GM19023 (cell line): Measurements from ENCODE around the gene ATP6V1A.

Experiments used
- ATAC-seq: cut with Tn5 transposase; IDR thresholded peaks from one replicate; pipeline ENCODE4 v1.9.1; 2021; ENCODE audit warnings: mild to moderate bottlenecking, moderate library complexity; ENCODE audit not compliant: unreplicated experiment

Gene ATP6V1A

DNA sequence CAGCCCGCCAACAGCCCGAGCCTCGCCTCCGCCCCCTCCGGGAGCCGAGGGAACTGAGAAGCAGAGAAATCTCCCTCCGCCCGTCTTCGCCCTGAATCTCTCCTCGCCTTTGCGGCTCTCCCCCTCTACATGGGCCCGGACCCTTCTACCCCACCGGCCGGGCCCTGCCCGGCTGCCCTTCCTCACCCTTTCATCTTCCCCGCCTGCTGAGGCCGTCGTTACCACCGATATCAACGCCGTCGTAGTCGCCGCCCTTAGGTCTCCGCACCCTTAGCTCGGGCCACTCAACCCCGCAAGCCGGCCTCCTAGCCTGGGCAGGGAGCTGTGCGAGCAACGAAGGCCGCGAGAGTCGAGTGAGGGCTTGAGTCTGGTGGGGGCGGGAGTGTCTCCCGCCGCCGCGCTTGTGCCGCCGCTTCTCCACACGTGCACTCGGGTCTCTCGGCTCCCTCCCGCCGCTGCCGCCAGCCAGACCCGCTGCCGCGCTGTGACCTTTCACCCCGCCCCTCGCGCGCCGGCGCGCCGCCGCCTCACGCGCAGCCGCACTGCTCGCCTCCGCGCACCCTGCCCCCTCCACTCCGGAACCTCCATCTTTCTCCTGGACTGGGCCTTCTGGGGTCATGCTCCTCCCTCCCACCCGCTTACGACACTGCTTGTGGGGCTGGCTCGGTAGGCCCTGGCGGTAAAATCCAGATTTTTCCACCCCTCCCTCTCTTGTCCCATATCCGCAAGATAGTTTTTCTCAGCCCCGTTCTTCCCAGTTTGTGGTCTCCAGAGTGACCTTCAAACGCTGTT lies 883 bp upstream of the ATP6V1A start, which contains the start of gene NAA50:
TSS of gene NAA50 (minus strand) at position 494 of the 792 bp plus-strand sequence. CDS start at position 194, 300 bp downstream.
- ATAC-seq: peak; percentile 59

DNA sequence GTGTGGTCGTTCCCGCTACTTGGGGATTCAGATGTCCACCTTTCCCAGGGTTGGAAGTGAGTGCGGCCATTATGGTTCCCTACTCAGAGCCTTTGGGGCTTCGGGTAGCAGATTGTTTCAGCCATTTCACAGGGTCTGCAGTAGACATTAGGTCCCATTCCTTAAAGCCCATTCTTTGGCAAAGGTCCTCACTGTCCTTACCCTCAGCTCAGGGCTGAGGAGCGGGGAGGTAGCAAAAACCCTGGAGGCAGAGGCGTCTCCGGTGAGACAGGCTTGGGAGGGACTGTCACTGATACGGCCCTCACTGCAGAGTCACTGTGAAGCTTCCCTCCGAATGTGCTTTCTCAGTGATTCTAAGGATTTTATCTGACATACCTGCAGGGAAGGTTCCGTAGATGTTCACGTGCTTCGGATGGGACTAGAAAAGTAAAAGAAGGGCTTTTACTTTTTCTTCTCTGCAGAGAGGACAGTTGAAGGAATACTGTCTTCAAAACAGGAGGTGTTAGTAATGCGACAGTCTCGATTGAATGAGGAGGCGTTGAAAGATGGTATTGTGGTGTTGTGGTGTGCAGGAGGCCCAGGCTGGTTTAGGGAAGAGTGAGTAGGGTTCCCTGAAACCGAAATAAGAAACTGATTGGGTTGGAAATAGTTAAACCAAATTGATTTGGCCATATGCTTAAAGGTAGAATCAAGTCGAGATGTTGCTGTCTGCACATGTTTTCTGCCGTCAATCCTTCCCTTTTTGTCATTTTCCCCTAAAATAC lies 630 bp downstream of the ATP6V1A start:
- ATAC-seq: no peak

DNA sequence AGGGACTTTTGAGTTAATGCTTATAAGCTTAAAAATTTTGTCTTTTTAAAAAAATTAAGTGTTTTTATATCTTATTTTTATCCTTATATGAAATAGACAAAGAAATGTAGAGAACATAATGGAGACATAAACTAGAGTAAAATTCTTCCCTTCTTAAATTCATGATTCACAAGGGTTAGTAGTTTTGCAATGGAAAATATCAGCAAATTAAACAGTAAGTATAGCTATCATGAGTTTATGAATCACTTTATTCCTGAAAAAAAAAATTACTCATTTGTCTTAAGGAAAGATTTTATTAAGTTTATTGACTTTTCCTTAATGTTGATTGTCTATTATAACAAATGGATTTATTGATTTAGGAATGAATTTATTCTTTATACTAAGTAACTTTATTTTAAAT lies 4.3 kb downstream of the ATP6V1A start:
- no peak for ATAC-seq

- ATAC-seq: no peak
Observed at GRCh38 chr3:113753376-113753985, 6.6 kb downstream of the ATP6V1A start.

DNA sequence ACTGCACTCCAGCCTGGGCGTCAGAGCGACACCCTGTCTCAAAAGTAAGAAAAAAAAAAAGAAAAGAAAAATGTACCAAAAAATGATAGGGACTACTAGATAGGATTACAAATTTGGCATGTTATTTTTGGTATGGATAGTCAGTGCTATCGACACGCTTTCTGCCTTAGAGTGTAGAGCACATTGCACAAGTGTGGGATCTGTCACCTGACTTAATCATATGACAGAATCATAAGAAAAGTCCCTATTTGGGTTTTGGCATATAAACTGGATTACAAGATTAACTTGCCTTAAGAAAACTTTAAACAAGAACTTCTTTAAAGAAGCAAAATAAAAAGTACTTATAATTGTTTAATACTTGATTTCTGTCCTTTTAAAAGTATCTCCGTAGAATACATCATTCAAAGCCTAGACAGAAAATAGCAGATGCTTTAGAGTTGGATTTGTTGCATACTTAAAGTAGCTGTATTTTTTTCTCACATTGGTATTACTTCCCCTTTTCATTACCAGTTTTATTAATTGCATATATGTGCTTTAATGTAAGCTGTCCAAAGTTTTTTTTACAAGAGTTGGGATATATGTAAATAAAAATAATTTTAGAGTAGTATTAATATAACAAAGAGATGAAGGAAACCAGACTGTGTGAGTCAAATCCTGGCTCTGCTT lies 7.8 kb downstream of the ATP6V1A start:
- ATAC-seq: no peak

- no peak for ATAC-seq
Observed at GRCh38 chr3:113758389-113759024, 11.7 kb downstream of the ATP6V1A start.

DNA sequence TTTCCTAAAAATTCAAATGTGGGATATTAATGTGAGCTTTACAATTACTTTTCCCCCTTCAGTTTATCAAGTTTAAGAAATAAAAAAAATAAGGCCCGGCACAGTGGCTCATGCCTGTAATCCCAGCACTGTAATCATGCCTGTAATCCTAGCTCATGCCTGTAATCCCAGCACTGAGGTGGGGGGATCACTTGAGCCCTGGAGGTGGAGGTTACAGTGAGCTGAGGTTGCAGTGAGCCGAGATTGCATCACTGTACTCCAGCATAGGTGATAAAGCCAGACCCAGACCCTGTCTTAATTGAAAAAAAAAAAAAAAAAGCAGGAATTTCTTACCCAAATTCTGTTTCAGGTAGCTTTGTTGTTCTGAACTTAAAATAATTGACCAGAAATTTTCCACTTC lies 17.9 kb downstream of the ATP6V1A start:
- ATAC-seq: no peak

GRCh38 chr3:113769551-113769950 lies 22.7 kb downstream of the ATP6V1A start:
- no peak for ATAC-seq

- ATAC-seq: no peak
Observed at GRCh38 chr3:113771993-113772392, 25.2 kb downstream of the ATP6V1A start.

DNA sequence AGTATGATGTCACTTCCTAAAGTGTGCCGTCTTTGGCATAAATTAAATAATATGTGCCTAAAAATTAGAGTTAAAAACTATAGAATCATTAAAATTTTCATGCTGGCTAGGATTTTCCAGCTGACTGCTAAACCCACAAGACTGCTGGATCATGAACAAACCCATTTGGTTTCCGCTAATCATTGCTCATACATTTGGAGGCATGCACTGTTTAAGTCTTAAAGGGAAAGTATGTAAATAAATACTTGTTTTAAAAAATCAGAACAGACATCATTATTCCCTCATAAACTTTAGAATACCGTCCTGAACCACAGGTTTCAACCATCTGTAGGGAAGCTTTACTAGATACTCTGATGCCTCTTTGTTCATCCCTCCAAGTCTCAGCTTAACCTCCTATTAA lies 26.5 kb downstream of the ATP6V1A start:
- no peak for ATAC-seq

- no peak for ATAC-seq
Observed at GRCh38 chr3:113775516-113775915, 28.7 kb downstream of the ATP6V1A start.

DNA sequence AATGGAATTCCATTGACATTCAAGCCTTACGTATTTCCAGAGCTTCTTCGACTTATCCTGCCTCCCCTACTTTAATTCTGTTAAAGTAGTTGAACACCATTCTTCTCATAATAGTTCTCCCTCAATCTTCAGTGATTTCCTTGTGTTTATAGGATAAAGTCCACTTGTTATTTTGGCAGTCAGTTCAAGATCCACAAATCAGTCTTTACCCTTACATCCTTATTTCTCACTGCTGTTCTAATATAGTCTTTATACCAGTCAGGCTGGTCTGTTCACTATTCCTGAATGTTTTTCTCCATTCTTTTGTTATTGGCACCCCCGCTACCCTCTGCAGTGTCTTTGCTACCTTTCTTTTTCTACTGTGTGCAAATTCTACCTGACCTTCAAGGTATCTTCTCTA lies 29.7 kb downstream of the ATP6V1A start:
- ATAC-seq: no peak

GRCh38 chr3:113783463-113783862 lies 36.6 kb downstream of the ATP6V1A start:
- ATAC-seq: no peak

- no peak for ATAC-seq
Observed at GRCh38 chr3:113783980-113784379, 37.1 kb downstream of the ATP6V1A start.

- no peak for ATAC-seq
Observed at GRCh38 chr3:113791381-113791780, 44.5 kb downstream of the ATP6V1A start.

DNA sequence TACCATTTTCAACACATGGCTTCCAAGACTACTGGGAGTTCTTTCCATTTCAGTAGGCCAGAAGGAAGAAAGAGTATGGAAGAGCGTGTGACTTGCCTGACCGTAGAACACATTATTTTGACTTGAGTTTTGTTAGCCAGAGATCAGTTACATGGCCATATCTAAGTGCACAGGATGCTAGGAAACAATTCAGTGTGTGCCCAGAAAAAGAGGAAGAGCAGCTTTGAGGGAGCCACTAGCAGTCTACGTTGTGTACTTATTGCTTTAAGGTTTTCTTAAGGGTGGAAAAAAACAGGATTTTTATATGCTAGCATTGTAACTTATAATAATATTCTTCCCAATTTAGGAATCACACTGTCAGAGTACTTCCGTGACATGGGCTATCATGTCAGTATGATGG lies 47.7 kb downstream of the ATP6V1A start:
- no peak for ATAC-seq

DNA sequence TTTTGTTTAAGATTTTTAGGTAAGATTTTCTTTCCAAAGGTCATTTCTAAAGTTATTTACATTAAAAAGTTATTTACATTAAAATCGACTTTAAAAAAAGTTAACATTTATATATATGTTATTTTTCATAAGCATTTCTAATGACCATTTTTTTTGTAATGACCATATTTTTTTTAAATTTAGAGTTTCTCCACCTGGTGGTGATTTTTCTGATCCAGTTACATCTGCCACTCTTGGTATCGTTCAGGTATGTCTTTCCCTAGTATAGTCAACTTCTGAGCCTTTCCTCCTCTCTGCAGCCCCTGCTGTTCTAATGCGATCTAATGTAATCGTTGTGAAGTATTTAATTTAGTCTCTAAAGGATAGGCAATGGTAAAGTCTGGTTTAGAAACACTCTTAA lies 48.9 kb downstream of the ATP6V1A start:
- no peak for ATAC-seq

GRCh38 chr3:113802795-113803455 lies 56.1 kb downstream of the ATP6V1A start:
- ATAC-seq: no peak

DNA sequence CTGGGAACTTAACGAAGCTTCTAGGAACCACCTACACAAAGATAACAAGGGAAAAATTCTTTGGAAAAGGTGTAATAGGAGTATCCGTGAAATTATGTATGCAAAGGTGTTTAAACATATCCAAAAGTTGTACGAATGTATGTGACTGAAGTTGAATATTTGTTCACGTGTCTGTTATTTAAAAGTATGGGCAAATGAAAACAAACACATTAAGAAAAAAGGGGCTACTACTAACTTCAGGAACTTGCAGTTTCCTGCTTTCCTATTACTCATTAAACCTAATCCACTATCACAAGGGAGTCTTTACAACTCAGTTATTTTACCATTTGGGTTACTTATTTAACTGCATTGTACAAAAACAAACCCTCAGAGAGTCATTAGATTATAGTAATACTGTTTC lies 57.8 kb downstream of the ATP6V1A start:
- no peak for ATAC-seq

- no peak for ATAC-seq
Observed at GRCh38 chr3:113805249-113805648, 58.4 kb downstream of the ATP6V1A start.
